Stomach (tissue), 4 donors: Measurements from ENCODE around the gene CEP57.

Source experiments
- CTCF ChIP-seq, 7 experiments: fragments of 450-650 bp in 4 of 7; fragments of 200-600 bp in 3 of 7; sonication (generic) in 3 of 7; IDR thresholded peaks; one replicate each; pipeline ENCODE4 v1.5.1; 2016 to 2019; ENCODE audit warnings: antibody characterized with exemption in 7 of 7, control low read depth in 2 of 7, mild to moderate bottlenecking in 1 of 7
- POLR2A ChIP-seq, 4 donors: fragments of 450-650 bp; IDR thresholded peaks; one replicate each; pipeline ENCODE4 v1.6.1; 2016; ENCODE audit warnings: antibody characterized with exemption in 4 of 4, control low read depth in 2 of 4, mild to moderate bottlenecking in 1 of 4, moderate library complexity in 1 of 4
- POLR2AphosphoS5 ChIP-seq, 3 donors: sonication (generic); formaldehyde crosslinking; IDR thresholded peaks; one replicate each; pipeline ENCODE4 v1.6.1; 2016; ENCODE audit warnings: antibody characterized with exemption in 3 of 3

GRCh38 chr11:95768521-95768920, 21.8 kb upstream of the CEP57 start:
- TF ChIP-seq CTCF (IDR thresholded peaks at IDR 0.05), result no peak
- no peak for TF ChIP-seq POLR2AphosphoS5 (IDR thresholded peaks at IDR 0.05)
- no peak for TF ChIP-seq POLR2A (IDR thresholded peaks at IDR 0.05)
